Immature natural killer cell (primary cell): ENCODE measurements around the gene SBSN. TPM values are rescaled to one million over a fixed set of nuclear protein-coding genes. Genes with fewer than 3 reads are reported as not detected.
"Not testable (repeated sequence)": the region's sequence is repeated elsewhere in the genome, so short reads cannot be mapped to it uniquely, and the experiment has no call there.

Experiments
- DNase-seq, 3 donors: peaks; one replicate each; pipeline ENCODE4 v3.0.0; 2022; ENCODE audit warnings: mixed read lengths in 1 of 3
- H3K27ac Mint-ChIP-seq, 6 donors: one replicate each; pipeline ENCODE4 v1.8.0; 2020; ENCODE audit warnings: mixed read lengths in 6 of 6, mild to moderate bottlenecking in 5 of 6, inconsistent platforms in 4 of 6, moderate library complexity in 3 of 6
- H3K27me3 Mint-ChIP-seq, 3 donors: one replicate each; pipeline ENCODE4 v1.8.0; 2020 to 2021; ENCODE audit warnings: low read depth in 3 of 3, mild to moderate bottlenecking in 3 of 3, mixed read lengths in 3 of 3, moderate library complexity in 3 of 3, inconsistent platforms in 1 of 3
- H3K36me3 Mint-ChIP-seq, 3 donors: one replicate each; pipeline ENCODE4 v1.8.0; 2020; ENCODE audit warnings: mixed read lengths in 3 of 3, inconsistent platforms in 2 of 3, mild to moderate bottlenecking in 2 of 3
- H3K4me1 Mint-ChIP-seq, 2 donors: one replicate each; pipeline ENCODE4 v1.8.0; 2020; ENCODE audit warnings: inconsistent platforms in 2 of 2, mild to moderate bottlenecking in 2 of 2, mixed read lengths in 2 of 2, moderate library complexity in 1 of 2
- H3K4me3 Mint-ChIP-seq, 5 donors: one replicate each; pipeline ENCODE4 v1.8.0; 2020; ENCODE audit warnings: mild to moderate bottlenecking in 5 of 5, mixed read lengths in 5 of 5, inconsistent platforms in 3 of 5, moderate library complexity in 3 of 5
- H3K9me3 Mint-ChIP-seq, 6 donors: one replicate each; pipeline ENCODE4 v1.8.0; 2020; ENCODE audit warnings: mild to moderate bottlenecking in 6 of 6, mixed read lengths in 6 of 6, inconsistent platforms in 4 of 6, moderate library complexity in 3 of 6
- polyA plus RNA-seq, 3 donors: library from polyadenylated mRNA; unstranded; fragments of 300-500 nt; fragmentation: Illumina TruSeq; gene quantifications; one replicate each; pipeline ENCODE4 v1.2.3, GENCODE V29; 2021

SBSN gene
- polyA plus RNA-seq, 3 donors from 2014 or later: not detected

- H3K9me3 Mint-ChIP-seq: no peaks in the 10 kb centered on the region
- no peaks in the 10 kb centered on the region for H3K36me3 Mint-ChIP-seq
- no peaks in the 10 kb centered on the region for H3K4me1 Mint-ChIP-seq
- peaks cover 7 to 13% (median 9%) of the 10 kb centered on the region in 3 donors for H3K27me3 Mint-ChIP-seq
- H3K4me3 Mint-ChIP-seq: no peak overlapping the region
- H3K27ac Mint-ChIP-seq: no peak overlapping the region
- no peak for DNase-seq
Measured at GRCh38 chr19:35483089-35483488, 45.0 kb downstream of the SBSN start.

DNA sequence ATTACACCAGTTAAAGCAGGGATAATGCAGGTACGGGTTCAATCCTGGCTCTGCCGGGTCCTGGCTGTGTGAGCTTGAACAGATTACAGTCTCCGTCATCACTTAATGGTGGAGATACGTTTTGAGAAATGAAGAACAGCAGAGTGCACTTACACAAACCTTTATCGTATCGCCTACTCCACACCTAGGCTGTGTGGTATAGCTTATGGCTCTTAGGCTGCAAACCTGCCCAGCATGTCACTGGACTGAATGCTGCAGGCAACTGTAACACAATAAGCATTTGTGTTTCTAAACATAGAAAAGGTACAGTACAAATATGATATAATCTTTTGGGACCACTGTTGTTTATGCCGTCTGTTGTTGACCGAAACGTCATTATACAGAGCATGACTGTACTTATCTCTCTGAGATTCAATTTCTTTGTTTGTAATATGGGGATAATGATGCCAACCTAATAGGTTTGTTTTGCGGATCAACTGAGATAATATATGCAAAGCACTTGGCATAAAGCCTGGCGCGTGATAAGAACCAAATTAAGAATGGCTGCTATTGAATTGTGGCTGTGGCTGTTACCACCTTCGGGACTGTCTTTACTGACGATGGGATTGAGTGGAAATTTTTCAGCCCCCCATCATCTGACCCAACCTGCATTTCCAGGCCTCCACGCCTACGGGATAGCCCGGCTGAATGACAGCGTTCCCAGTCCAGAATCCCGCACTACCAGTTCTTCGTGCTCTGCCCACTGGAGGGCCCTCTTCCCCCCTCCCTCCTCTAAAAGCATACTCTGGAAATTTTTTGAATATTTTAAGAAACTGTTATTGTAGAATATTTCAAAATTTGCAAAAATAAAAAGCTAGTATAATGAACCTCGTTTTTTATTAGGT is 49.1 kb downstream of the SBSN start:
- Mint-ChIP-seq H3K27ac (no peak overlapping the region), H3K9me3 (no peaks in the 10 kb centered on the region), H3K27me3 (peaks cover 0 to 14% (median 5%) of the 10 kb centered on the region in 3 donors), H3K36me3 (peaks cover 0 to 3% (median 0%) of the 10 kb centered on the region in 3 donors), H3K4me3 (no peak overlapping the region), H3K4me1 (no peaks in the 10 kb centered on the region)
- no peak for DNase-seq

DNA sequence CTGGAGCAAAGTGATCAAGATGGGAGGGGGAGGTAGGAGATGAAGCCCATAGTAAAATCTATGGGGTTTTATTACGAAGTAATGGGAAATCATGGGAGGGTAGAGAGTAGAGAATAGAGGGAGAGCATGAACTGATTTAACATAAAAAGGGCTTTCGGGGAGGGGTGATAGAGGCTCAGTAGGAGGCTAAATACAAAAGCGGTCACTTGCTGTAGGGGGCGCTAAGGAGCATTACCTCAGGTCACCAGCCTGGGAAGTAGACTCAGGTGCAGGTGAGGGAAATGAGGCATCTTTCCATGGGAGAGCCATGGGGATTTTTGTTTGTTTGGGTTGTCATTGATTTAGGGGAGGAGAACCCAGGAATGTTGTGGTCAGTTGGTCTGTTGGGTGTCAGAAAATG is 52.0 kb downstream of the SBSN start:
- no peaks in the 10 kb centered on the region for H3K9me3 Mint-ChIP-seq
- H3K4me1 Mint-ChIP-seq: no peaks in the 10 kb centered on the region
- peak overlapping the region in 1 of 6 donors; percentile 22 for H3K27ac Mint-ChIP-seq
- peaks cover 0 to 9% (median 0%) of the 10 kb centered on the region in 3 donors for H3K27me3 Mint-ChIP-seq
- no peak for DNase-seq
- peaks cover 0 to 3% (median 0%) of the 10 kb centered on the region in 3 donors for H3K36me3 Mint-ChIP-seq
- no peak overlapping the region for H3K4me3 Mint-ChIP-seq

- H3K9me3 Mint-ChIP-seq, H3K27me3 Mint-ChIP-seq, H3K4me1 Mint-ChIP-seq, DNase-seq, H3K27ac Mint-ChIP-seq, H3K36me3 Mint-ChIP-seq, H3K4me3 Mint-ChIP-seq: not testable (repeated sequence)
Measured at GRCh38 chr19:35474594-35474993, 53.5 kb downstream of the SBSN start.

DNA sequence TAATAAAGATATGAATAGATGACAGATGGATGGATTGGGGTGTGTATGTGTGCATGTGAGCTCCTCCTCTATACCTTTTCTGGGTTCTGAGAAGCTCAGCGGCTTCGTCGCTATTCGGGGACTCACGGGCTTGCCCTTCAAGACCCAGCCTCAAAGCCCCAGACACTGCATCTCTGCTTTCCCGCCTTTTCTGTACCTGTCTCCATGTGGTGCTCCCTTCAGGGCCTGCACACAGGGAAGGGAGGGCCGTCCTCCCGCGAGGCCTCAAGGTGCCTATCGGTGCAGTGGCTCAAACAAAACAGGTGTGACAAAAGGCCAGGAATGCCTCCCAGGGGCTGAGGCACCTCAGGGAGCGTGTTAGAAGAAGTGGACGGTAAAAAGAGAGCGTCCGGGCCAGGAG is 54.0 kb downstream of the SBSN start:
- no peak overlapping the region for H3K27ac Mint-ChIP-seq
- H3K4me1 Mint-ChIP-seq: no peaks in the 10 kb centered on the region
- DNase-seq: no peak
- peaks cover 0 to 7% (median 2%) of the 10 kb centered on the region in 3 donors for H3K27me3 Mint-ChIP-seq
- no peak overlapping the region for H3K4me3 Mint-ChIP-seq
- H3K36me3 Mint-ChIP-seq: peaks cover 0 to 3% (median 0%) of the 10 kb centered on the region in 3 donors
- no peaks in the 10 kb centered on the region for H3K9me3 Mint-ChIP-seq

Other genes with a start within 250 kb of the SBSN start
- 1 to 10 TPM in 1 of 3 donors, not detected in 2; 1.1 TPM for gene HAMP, start 245.8 kb downstream of the SBSN start, polyA plus RNA-seq
- not detected for gene MAG, start 236.2 kb downstream of the SBSN start, polyA plus RNA-seq
- gene CD22, start 199.1 kb downstream of the SBSN start, polyA plus RNA-seq: 1 to 10 TPM in 1 of 3 donors, under 1 TPM in 1, not detected in 1; 0.93 to 2.2 TPM
- not detected for gene FFAR1, start 180.4 kb downstream of the SBSN start, polyA plus RNA-seq
- gene FFAR3, start 169.9 kb downstream of the SBSN start, polyA plus RNA-seq: not detected
- not detected for gene GPR42, start 157.2 kb downstream of the SBSN start, polyA plus RNA-seq
- gene FFAR2, start 80.1 kb downstream of the SBSN start, polyA plus RNA-seq: 1 to 10 TPM in 1 of 3 donors, under 1 TPM in 2; 0.12 to 1.6 (median 0.15) TPM
- gene KRTDAP, start 37.8 kb downstream of the SBSN start, polyA plus RNA-seq: not detected
- gene DMKN, start 14.7 kb downstream of the SBSN start, polyA plus RNA-seq: 10 to 100 TPM in 2 of 3 donors, 1 to 10 TPM in 1; 5.0 to 24.5 (median 20.3) TPM
- not detected for gene GAPDHS, start 5.1 kb upstream of the SBSN start, polyA plus RNA-seq
- 100 to 1,000 TPM; 117 to 184 (median 151) TPM for gene TMEM147, start 17.3 kb upstream of the SBSN start, polyA plus RNA-seq
- not detected for gene ATP4A, start 35.3 kb upstream of the SBSN start, polyA plus RNA-seq
- gene PMIS2, start 57.9 kb upstream of the SBSN start, polyA plus RNA-seq: not detected
- gene HAUS5, start 84.4 kb upstream of the SBSN start, polyA plus RNA-seq: 1 to 10 TPM in 2 of 3 donors, under 1 TPM in 1; 0.98 to 7.5 (median 6.0) TPM
- 10 to 100 TPM; 51.4 to 91.8 (median 72.7) TPM for gene RBM42, start 100.7 kb upstream of the SBSN start, polyA plus RNA-seq
- under 1 TPM; 0.55 to 0.79 (median 0.68) TPM for gene ETV2, start 113.4 kb upstream of the SBSN start, polyA plus RNA-seq
- gene COX6B1, start 120.0 kb upstream of the SBSN start, polyA plus RNA-seq: 1,000 to 10,000 TPM in 1 of 3 donors, 100 to 1,000 TPM in 2; 711 to 1,050 (median 736) TPM
- gene UPK1A, start 138.2 kb upstream of the SBSN start, polyA plus RNA-seq: not detected
- not detected for gene ZBTB32, start 176.2 kb upstream of the SBSN start, polyA plus RNA-seq
- 1 to 10 TPM in 1 of 3 donors, under 1 TPM in 1, not detected in 1; 0.30 to 1.8 TPM for gene KMT2B, start 189.7 kb upstream of the SBSN start, polyA plus RNA-seq
- gene IGFLR1, start 214.1 kb upstream of the SBSN start, polyA plus RNA-seq: 100 to 1,000 TPM in 2 of 3 donors, 10 to 100 TPM in 1; 94.6 to 116 (median 109) TPM
- 10 to 100 TPM; 11.8 to 21.4 (median 15.8) TPM for gene U2AF1L4, start 217.1 kb upstream of the SBSN start, polyA plus RNA-seq
- gene PSENEN, start 217.3 kb upstream of the SBSN start, polyA plus RNA-seq: 100 to 1,000 TPM; 127 to 149 (median 129) TPM
- gene LIN37, start 220.3 kb upstream of the SBSN start, polyA plus RNA-seq: 10 to 100 TPM in 2 of 3 donors, 1 to 10 TPM in 1; 9.7 to 15.2 (median 12.6) TPM
- gene HSPB6, start 228.7 kb upstream of the SBSN start, polyA plus RNA-seq: not detected
- gene PROSER3, start 229.9 kb upstream of the SBSN start, polyA plus RNA-seq: 1 to 10 TPM; 1.2 to 7.8 (median 2.2) TPM
- under 1 TPM in 1 of 3 donors, not detected in 2; 0.37 TPM for gene ARHGAP33, start 247.3 kb upstream of the SBSN start, polyA plus RNA-seq